NCI-H1930 (cell line): ENCODE results near the gene MARK1.

Source experiments
- DNase-seq, 2 experiments: peaks; one replicate each; lab custom pipeline; 2025; lab: John Stamatoyannopoulos, UW

Gene MARK1

GRCh38 chr1:220711056-220711809 is 183.3 kb downstream of the MARK1 start:
- DNase-seq: no peak
